BJ (cell line): ENCODE data around the gene ASCL2. TPM values are rescaled to one million over a fixed set of nuclear protein-coding genes. Genes with fewer than 3 reads are reported as not detected.

Experiments
- CTCF ChIA-PET: fragments of 350-600 bp; formaldehyde crosslinking; extraction: SDS; loops from one replicate; lab custom pipeline; 2021; ENCODE audit warnings: antibody characterized with exemption, inconsistent platforms; lab: Yijun Ruan, JAX
- POLR2A ChIA-PET: fragments of 300-600 bp; sonication (Branson Sonifier 250); formaldehyde crosslinking; extraction: SDS; loops from one replicate; lab custom pipeline; 2021; ENCODE audit warnings: antibody characterized with exemption; lab: Charles Lee
- DNase-seq: peaks from one replicate; pipeline ENCODE4 v3.0.0-alpha.2; 2011; ENCODE audit warnings: low read depth
- H3K27me3 ChIP-seq: 2 replicates; pipeline ENCODE4 v1.6.0; 2011; ENCODE audit warnings: low read length; ENCODE audit not compliant: control insufficient read depth, insufficient read depth
- H3K36me3 ChIP-seq: 2 replicates; pipeline ENCODE4 v1.5.1; 2011; ENCODE audit warnings: low read length; ENCODE audit not compliant: control insufficient read depth, insufficient read depth
- H3K4me3 ChIP-seq: 2 replicates; pipeline ENCODE4 v1.5.1; 2011; ENCODE audit warnings: low read depth, mild to moderate bottlenecking, control low read depth, low read length
- CTCF ChIP-seq: IDR thresholded peaks from 2 replicates; pipeline ENCODE4 v1.5.1; 2011; ENCODE audit warnings: low read depth, mild to moderate bottlenecking, control low read depth, inconsistent platforms, low read length, moderate library complexity; ENCODE audit not compliant: insufficient read depth
- polyA plus RNA-seq: library from polyadenylated mRNA; depleted of rRNA; stranded (reverse); fragments of >200 nt; gene quantifications from 2 replicates; pipeline ENCODE4 v1.2.3, GENCODE V29; 2011

The ASCL2 gene
- polyA plus RNA-seq, 1 experiment: not detected

DNA sequence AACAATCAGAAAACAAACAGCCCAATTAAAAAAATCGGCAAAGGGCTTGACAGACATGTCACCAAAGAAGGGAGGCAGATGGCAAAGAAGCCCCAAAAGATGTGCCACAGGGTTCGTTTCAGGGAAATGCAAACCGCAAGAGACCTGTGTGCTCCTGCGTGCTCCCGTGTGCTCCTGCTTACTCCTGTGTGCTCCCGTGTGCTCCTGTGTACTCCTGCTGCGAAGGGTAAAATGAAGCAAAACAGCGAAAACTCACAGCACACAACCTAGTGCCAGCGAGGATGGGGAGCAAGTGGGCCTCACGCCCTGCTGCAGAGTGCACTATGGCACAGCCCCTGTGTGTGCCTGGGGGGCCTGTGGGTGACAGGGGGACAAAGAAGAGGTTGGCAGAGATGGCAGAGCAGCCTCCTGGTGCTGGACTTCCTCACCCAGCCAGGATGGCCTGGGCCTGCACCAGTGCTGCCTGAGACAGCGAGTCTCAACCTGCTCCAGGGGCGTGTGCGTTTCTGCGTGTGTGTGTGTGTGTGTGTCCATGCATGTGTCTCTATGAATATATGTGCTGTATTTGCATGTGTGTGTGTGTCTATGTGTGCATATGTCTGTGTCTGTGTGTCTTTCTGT lies 14.0 kb downstream of the ASCL2 start:
- DNase-seq: no peak
- ChIA-PET POLR2A (no interaction called here), CTCF (no interaction called here)
- Histone ChIP-seq H3K27me3 (peaks cover 2% of the 10 kb centered on the region), H3K4me3 (no peak overlapping the region), H3K36me3 (no peaks in the 10 kb centered on the region)
- no peak for TF ChIP-seq CTCF

GRCh38 chr11:2252018-2252417 lies 18.4 kb downstream of the ASCL2 start:
- ChIA-PET POLR2A (no interaction called here), CTCF (no interaction called here)
- H3K27me3 ChIP-seq: no peaks in the 10 kb centered on the region; the same call in 1 of the 2 replicates
- H3K4me3 ChIP-seq: no peak overlapping the region
- TF ChIP-seq CTCF: no peak
- no peaks in the 10 kb centered on the region for H3K36me3 ChIP-seq
- no peak for DNase-seq

GRCh38 chr11:2251138-2251537 lies 19.2 kb downstream of the ASCL2 start:
- ChIA-PET CTCF (interaction anchor here (0.9 kb wide), 1 partner anchor 169 kb away, joined by 3 read pairs; no protein-coding TSS in a partner anchor), POLR2A (no interaction called here)
- Histone ChIP-seq H3K27me3 (no peaks in the 10 kb centered on the region; the same call in 1 of the 2 replicates), H3K36me3 (no peaks in the 10 kb centered on the region), H3K4me3 (no peak overlapping the region)
- DNase-seq: no peak
- no peak for TF ChIP-seq CTCF

DNA sequence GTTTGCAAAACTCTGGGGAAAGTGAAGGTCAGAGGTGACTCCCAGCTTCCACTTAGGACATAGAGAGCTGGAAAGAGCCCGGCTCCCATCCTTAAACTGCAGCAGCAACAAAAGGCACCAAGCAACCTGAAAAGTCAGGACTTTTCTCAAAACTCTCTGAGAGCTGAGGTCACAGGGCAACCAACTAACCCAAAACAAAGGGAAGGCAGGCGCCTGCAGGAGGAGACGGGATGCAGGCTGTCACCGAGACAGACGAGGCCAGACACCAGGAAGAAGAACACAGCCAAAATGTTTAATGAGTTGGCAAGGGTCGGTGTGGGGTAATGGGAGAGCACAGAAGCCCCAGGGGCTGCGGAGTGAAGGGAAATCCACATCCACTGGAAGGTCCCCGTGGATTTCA lies 19.9 kb downstream of the ASCL2 start:
- H3K4me3 ChIP-seq: no peak overlapping the region
- no peak for DNase-seq
- no peaks in the 10 kb centered on the region for H3K36me3 ChIP-seq
- no peak for TF ChIP-seq CTCF
- POLR2A ChIA-PET: no interaction called here
- CTCF ChIA-PET: no interaction called here
- no peaks in the 10 kb centered on the region; the same call in 1 of the 2 replicates for H3K27me3 ChIP-seq

GRCh38 chr11:2250041-2250440 lies 20.3 kb downstream of the ASCL2 start:
- no peak for DNase-seq
- Histone ChIP-seq H3K4me3 (no peak overlapping the region), H3K27me3 (no peaks in the 10 kb centered on the region), H3K36me3 (no peaks in the 10 kb centered on the region)
- CTCF ChIA-PET: interaction anchor here (1.3 kb wide), 1 partner anchor 150 kb away, joined by 3 read pairs; the partner anchor contains the start of gene TSSC4
- POLR2A ChIA-PET: no interaction called here
- TF ChIP-seq CTCF: no peak
